A549 (cell line): Measurements from ENCODE around the gene PDE6D.

Experiments used
- BCL3 ChIP-seq: fragments of >200 bp; sonication (Bioruptor Twin); formaldehyde crosslinking; IDR thresholded peaks from 3 replicates; pipeline ENCODE4 v1.6.1; 2016
- CTCF ChIP-seq: fragments of >200 bp; sonication (Bioruptor Twin); formaldehyde crosslinking; IDR thresholded peaks from 3 replicates; pipeline ENCODE4 v1.5.1; 2016
- MYC ChIP-seq: IDR thresholded peaks from 2 replicates; pipeline ENCODE4 v1.6.1; 2012; ENCODE audit warnings: mild to moderate bottlenecking, inconsistent platforms, low read length, improper control_type of control experiment, borderline replicate concordance
- NR3C1 ChIP-seq: fragments of >200 bp; sonication (Bioruptor Twin); formaldehyde crosslinking; IDR thresholded peaks from 3 replicates; pipeline ENCODE4 v1.6.1; 2017
- PHF8 ChIP-seq: fragments of 200-600 bp; sonication (generic); IDR thresholded peaks from 2 replicates; pipeline ENCODE4 v1.6.1; 2016; ENCODE audit warnings: low read depth, mild to moderate bottlenecking, antibody characterized with exemption, moderate library complexity, borderline replicate concordance
- RCOR1 ChIP-seq: fragments of 150-350 bp; IDR thresholded peaks from 2 replicates; pipeline ENCODE4 v1.6.1; 2014; ENCODE audit warnings: antibody characterized with exemption, low read length, low read depth
- REST ChIP-seq: fragments of 200-600 bp; sonication (generic); IDR thresholded peaks from 2 replicates; pipeline ENCODE4 v1.6.1; 2016; ENCODE audit warnings: antibody characterized with exemption, mild to moderate bottlenecking, moderate library complexity
- RNF2 ChIP-seq: fragments of 200-600 bp; sonication (generic); IDR thresholded peaks from 2 replicates; pipeline ENCODE4 v1.6.1; 2016; ENCODE audit warnings: low read depth, mild to moderate bottlenecking, antibody characterized with exemption, moderate library complexity, borderline replicate concordance

GRCh38 chr2:231727621-231728020 is 53.5 kb downstream of the PDE6D start:
- TF ChIP-seq PHF8 (no peak), CTCF (no peak), BCL3 (no peak), RNF2 (no peak), MYC (no peak), REST (no peak), RCOR1 (no peak), NR3C1 (no peak)
